Measurements from ENCODE around the gene ABI3BP.

The ABI3BP gene

DNA sequence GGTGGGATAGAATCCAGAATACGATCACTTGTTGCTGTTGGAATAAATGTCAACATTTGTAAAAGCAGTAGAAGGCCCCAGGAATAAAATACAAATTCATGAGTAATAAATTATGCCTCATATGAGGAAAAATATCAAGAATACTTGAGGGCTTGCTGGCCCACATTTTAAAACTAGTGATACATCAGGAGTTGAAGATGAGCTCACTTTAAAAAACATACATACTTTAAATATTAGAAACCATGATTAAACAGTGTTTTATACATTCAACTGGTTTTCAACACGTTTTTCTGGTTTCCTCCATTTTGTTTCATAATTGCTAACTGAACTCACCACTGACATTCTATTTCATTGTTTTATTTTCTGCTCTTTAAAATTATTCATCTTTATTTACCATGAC, 142.5 kb downstream of the ABI3BP start:
- no peak for DNase-seq (ENCODE audit: low read depth)
- TF ChIP-seq, protein P1, sequence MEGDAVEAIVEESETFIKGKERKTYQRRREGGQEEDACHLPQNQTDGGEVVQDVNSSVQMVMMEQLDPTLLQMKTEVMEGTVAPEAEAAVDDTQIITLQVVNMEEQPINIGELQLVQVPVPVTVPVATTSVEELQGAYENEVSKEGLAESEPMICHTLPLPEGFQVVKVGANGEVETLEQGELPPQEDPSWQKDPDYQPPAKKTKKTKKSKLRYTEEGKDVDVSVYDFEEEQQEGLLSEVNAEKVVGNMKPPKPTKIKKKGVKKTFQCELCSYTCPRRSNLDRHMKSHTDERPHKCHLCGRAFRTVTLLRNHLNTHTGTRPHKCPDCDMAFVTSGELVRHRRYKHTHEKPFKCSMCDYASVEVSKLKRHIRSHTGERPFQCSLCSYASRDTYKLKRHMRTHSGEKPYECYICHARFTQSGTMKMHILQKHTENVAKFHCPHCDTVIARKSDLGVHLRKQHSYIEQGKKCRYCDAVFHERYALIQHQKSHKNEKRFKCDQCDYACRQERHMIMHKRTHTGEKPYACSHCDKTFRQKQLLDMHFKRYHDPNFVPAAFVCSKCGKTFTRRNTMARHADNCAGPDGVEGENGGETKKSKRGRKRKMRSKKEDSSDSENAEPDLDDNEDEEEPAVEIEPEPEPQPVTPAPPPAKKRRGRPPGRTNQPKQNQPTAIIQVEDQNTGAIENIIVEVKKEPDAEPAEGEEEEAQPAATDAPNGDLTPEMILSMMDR (conservative IDR thresholded peaks at IDR 0.05; ENCODE audit: low read depth, low read length), result no peak

GRCh38 chr3:100850156-100850555, 143.1 kb downstream of the ABI3BP start:
- DNase-seq (ENCODE audit: low read depth), result no peak
- TF ChIP-seq, protein P1 (conservative IDR thresholded peaks at IDR 0.05; ENCODE audit: low read depth, low read length), result no peak
- no peak overlapping the region for H3K4me3 ChIP-seq (ENCODE audit: low read length)

More for the DNA sequence above, 142.5 kb downstream of the ABI3BP start:
- H3K4me3 ChIP-seq (ENCODE audit: low read length), result no peak overlapping the region

DNA sequence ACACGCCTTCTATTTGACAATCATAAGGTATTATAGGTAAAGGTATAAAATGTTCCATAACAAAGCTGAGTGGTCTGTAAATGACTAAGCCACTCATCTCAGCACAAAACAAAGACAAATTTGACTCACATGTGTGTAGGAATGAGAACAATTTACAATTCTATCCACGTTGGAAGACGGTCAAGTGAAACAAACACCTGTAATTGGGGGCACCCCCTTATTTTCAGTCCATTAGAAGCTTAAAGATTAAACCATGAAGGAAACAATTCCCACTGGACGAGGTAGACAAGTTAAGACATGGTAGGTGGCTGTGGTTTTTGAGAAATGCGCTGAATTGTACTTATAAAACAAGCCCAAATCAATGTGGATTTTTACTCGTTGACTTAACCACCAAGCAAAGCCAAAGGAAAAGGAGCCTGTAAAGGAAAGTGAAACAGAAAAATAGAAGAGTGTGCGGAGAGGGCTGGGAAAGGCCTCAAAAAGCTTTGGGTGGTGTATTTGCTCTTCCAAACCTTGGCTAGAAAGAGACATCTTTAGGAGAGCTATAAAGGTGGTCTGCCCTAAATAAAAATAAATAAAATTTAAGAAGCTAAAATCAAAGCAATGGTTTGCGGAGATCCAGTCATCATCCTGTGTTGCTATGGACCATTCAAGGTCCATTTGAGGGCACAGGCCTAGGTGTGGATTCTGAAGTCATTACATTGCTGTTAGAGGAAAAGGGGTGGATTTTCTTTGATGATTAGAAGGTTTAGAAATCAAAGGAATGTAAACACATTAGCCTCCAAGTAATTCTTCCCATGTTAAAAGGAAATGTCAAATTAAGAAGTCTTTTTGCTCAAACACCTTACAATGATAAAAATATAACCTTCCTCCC, 148.9 kb downstream of the ABI3BP start:
- no peak overlapping the region for H3K4me3 ChIP-seq (ENCODE audit: low read length)
- TF ChIP-seq, protein P1 (conservative IDR thresholded peaks at IDR 0.05; ENCODE audit: low read depth, low read length), result no peak
- no peak for DNase-seq (ENCODE audit: low read depth)

DNA sequence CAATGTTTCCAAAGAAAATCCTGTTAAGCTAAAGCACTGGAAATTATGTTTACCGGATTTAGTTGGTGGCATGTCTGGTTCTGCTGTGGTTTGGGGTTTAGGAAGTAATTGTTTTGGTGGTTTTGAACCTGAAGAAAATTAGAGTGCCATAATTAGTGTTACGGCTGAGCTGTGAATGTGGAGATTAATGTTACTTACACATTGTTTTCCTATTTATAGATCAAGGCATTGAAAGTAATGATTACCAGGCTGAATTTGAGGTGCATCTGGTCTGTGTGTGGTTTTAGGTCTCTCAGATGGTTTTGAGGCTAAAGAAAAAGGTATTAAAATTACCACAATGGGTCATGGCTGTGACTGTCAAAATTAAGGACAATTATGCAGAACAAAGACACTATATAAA, 155.1 kb downstream of the ABI3BP start:
- DNase-seq (ENCODE audit: low read depth), result peak; percentile 81
- TF ChIP-seq, protein P1 (conservative IDR thresholded peaks at IDR 0.05; ENCODE audit: low read depth, low read length), result no peak
- H3K4me3 ChIP-seq (ENCODE audit: low read length), result no peak overlapping the region

DNA sequence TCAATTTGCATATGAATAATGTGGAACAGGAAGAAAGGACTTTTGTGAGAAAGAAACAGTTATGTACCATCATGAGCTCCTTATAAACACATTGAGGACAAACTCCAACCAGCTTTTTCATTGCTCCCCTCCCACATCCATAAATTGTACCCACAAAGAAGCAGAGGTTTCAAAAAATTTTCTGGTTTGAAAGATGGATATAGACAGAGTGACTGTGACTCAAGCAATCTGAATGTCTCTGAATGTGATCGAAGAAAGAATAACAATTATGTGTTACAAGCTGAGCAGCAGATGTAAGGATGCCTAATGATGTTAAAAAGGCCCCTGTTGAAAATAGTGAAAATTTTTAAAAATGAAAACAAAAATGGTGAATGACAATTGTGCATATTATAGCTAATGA, 156.6 kb downstream of the ABI3BP start:
- no peak for DNase-seq (ENCODE audit: low read depth)
- TF ChIP-seq, protein P1 (conservative IDR thresholded peaks at IDR 0.05; ENCODE audit: low read depth, low read length), result no peak
- H3K4me3 ChIP-seq (ENCODE audit: low read length), result no peak overlapping the region

GRCh38 chr3:100834332-100834731, 158.9 kb downstream of the ABI3BP start:
- TF ChIP-seq, protein P1 (conservative IDR thresholded peaks at IDR 0.05; ENCODE audit: low read depth, low read length), result no peak
- no peak overlapping the region for H3K4me3 ChIP-seq (ENCODE audit: low read length)
- DNase-seq (ENCODE audit: low read depth), result no peak

DNA sequence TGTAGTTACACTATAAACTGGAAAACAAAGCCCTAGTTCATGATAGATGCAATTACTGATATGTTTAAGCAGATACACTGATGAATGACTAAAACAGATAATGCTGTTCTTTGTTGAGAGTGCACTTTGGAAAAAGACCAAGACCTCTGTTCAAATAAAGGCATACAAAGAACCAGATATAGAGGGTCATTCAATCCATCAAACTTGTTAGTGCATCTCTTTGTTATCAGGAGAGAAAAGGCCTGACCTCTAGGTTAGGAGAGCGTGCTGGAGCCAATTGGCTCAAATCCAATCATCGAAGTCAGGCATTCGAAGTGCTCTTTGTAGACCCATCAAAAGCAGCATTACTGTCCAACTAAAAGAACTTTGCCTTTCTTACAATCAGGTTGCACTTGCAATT, 159.7 kb downstream of the ABI3BP start:
- TF ChIP-seq, protein P1 (conservative IDR thresholded peaks at IDR 0.05; ENCODE audit: low read depth, low read length), result no peak
- no peak for DNase-seq (ENCODE audit: low read depth)
- H3K4me3 ChIP-seq (ENCODE audit: low read length), result no peak overlapping the region

Data from retinal pigment epithelial cell (primary cell).